HepG2 (cell line): ENCODE measurements around the gene GZF1. TPM values are rescaled to one million over a fixed set of nuclear protein-coding genes. Genes with fewer than 3 reads are reported as not detected.

Source experiments
- ATAC-seq: fragments of 200-7000 bp; cut with Tn5 transposase; 3 replicates; pipeline ENCODE4 v1.9.1; 2020; ENCODE audit warnings: mild to moderate bottlenecking, moderate library complexity
- BruUV-seq: library from RNA; stranded (reverse); fragments of 400-500 nt; replicated peaks from 2 replicates; lab custom pipeline; 2021; lab: Mats Ljungman, UMichigan
- CTCF ChIA-PET: fragments of 300-600 bp; formaldehyde crosslinking; extraction: SDS; loops from one replicate; lab custom pipeline; 2021; ENCODE audit warnings: low total read pairs, inconsistent platforms, low intra/inter-chr PET ratio; lab: Yijun Ruan, JAX
- POLR2A ChIA-PET: fragments of 350-600 bp; sonication (Branson Sonifier 250); formaldehyde crosslinking; loops from one replicate; lab custom pipeline; 2020; ENCODE audit warnings: antibody characterized with exemption, inconsistent platforms; lab: Yijun Ruan, JAX
- DNase-seq: peaks from one replicate; pipeline ENCODE4 v3.0.0-alpha.2; 2015; ENCODE audit warnings: low spot score
- FAIRE-seq: peaks from 3 replicates; lab custom pipeline; 2011; peaks lifted over from hg19 to GRCh38; lab: Jason Lieb, UNC
- H2AFZ ChIP-seq: one replicate; pipeline ENCODE4 v1.6.1; 2011; ENCODE audit warnings: low read length, inconsistent platforms
- H3K27ac ChIP-seq: fragments of 300-600 bp; 3 replicates; pipeline ENCODE4 v1.8.0; 2011; ENCODE audit warnings: mixed run types, mild to moderate bottlenecking, mixed read lengths, low read length, inconsistent platforms; ENCODE audit not compliant: insufficient read depth; ENCODE audit errors: extremely low read length
- H3K27me3 ChIP-seq, 2 experiments: fragments of 200-600 bp in 1 of 2; 2 replicates in 1 of 2; 3 replicates in 1 of 2; pipeline versions ENCODE4 v1.6.0 to v1.8.0; 2011; ENCODE audit warnings: low read length in 2 of 2, mild to moderate bottlenecking in 2 of 2, moderate library complexity in 2 of 2, inconsistent platforms in 1 of 2; ENCODE audit not compliant: insufficient read depth in 2 of 2, control insufficient read depth in 1 of 2
- H3K36me3 ChIP-seq, 2 experiments: fragments of 200-600 bp in 1 of 2; replicated peaks in 1 of 2; 2 replicates in 1 of 2; 3 replicates in 1 of 2; pipeline versions ENCODE4 v1.5.1 to v1.8.0; 2011; ENCODE audit warnings: low read length in 2 of 2, inconsistent platforms in 1 of 2; ENCODE audit not compliant: insufficient read depth in 2 of 2, control insufficient read depth in 1 of 2
- H3K4me1 ChIP-seq: 2 replicates; pipeline ENCODE4 v1.5.1; 2012; ENCODE audit warnings: low read length, inconsistent platforms; ENCODE audit not compliant: insufficient read depth
- H3K4me2 ChIP-seq: 2 replicates; pipeline ENCODE4 v1.6.0; 2011; ENCODE audit warnings: low read depth, low read length, inconsistent platforms
- H3K4me3 ChIP-seq, 3 experiments: fragments of 200-600 bp in 1 of 3; sonication (generic), shearing (Covaris generic) in 1 of 3; replicated peaks in 1 of 3; 2 replicates each; pipeline ENCODE4 v1.5.1; 2011 to 2016; ENCODE audit warnings: low read length in 3 of 3, inconsistent platforms in 2 of 3, low read depth in 2 of 3, mild to moderate bottlenecking in 2 of 3, control low read depth in 1 of 3, mixed read lengths in 1 of 3; ENCODE audit not compliant: insufficient read depth in 1 of 3
- H3K79me2 ChIP-seq: one replicate; pipeline ENCODE4 v1.6.1; 2011; ENCODE audit warnings: low read length, inconsistent platforms; ENCODE audit not compliant: insufficient read depth
- H3K9ac ChIP-seq: 2 replicates; pipeline ENCODE4 v1.6.0; 2011; ENCODE audit warnings: mild to moderate bottlenecking, low read depth, low read length, inconsistent platforms; ENCODE audit not compliant: insufficient read depth
- H3K9me3 ChIP-seq: 2 replicates; pipeline ENCODE4 v1.5.1; 2012; ENCODE audit warnings: mild to moderate bottlenecking, low read length
- H4K20me1 ChIP-seq: 2 replicates; pipeline ENCODE4 v1.6.0; 2011; ENCODE audit warnings: inconsistent platforms, mild to moderate bottlenecking, low read length, moderate library complexity; ENCODE audit not compliant: insufficient read depth
- CHD4 ChIP-seq: fragments of 200-600 bp; sonication (generic); IDR thresholded peaks from 2 replicates; pipeline ENCODE4 v1.7.0; 2017; ENCODE audit warnings: mild to moderate bottlenecking, low read length, borderline replicate concordance
- RARG ChIP-seq: sonication (generic); formaldehyde crosslinking; IDR thresholded peaks from 2 replicates; pipeline ENCODE4 v1.4.0; 2020; ENCODE audit warnings: low read depth, mild to moderate bottlenecking, missing genetic modification reagents
- SAP130 ChIP-seq: IDR thresholded peaks from 2 replicates; pipeline ENCODE4 v1.6.1; 2016; ENCODE audit warnings: low read depth
- SPEN ChIP-seq: sonication (generic); formaldehyde crosslinking; IDR thresholded peaks from 2 replicates; pipeline ENCODE4 v1.5.1; 2020; ENCODE audit warnings: low read depth, mild to moderate bottlenecking, missing genetic modification reagents
- ZNF577 ChIP-seq: sonication (generic); formaldehyde crosslinking; IDR thresholded peaks from 2 replicates; pipeline ENCODE4 v1.4.0; 2020; ENCODE audit warnings: mild to moderate bottlenecking, low read depth, missing genetic modification reagents, borderline replicate concordance
- ZNF616 ChIP-seq: sonication (generic); formaldehyde crosslinking; IDR thresholded peaks from 2 replicates; pipeline ENCODE4 v1.5.0; 2020; ENCODE audit warnings: low read depth, mild to moderate bottlenecking, missing genetic modification reagents
- whole genome bisulfite sequencing: methylation state at CpG from one replicate; pipeline ENCODE4 v1.1.6; 2017; ENCODE audit warnings: low lambda C conversion rate; 5-methylcytosine and 5-hydroxymethylcytosine counted together
- in situ Hi-C: cut with HindIII; loops from 2 replicates; pipeline ENCODE4 v1.10.0; 2017; ENCODE audit warnings: low pct_unique_long_range_greater_than_20kb; ENCODE audit not compliant: extremely low pct_ligation_motif_present
- intact Hi-C: fragments of 100-400 bp; cut with micrococcal nuclease; formaldehyde crosslinking; loops from one replicate; pipeline ENCODE4 v1.10.0; 2022; ENCODE audit not compliant: unreplicated experiment
- polyA plus RNA-seq, 8 experiments: library from polyadenylated mRNA; depleted of rRNA in 3 of 8; stranded (reverse) in 7 of 8; unstranded in 1 of 8; fragments of >200 nt; fragmentation: Illumina TruSeq in 4 of 8; extraction: Trizol in 4 of 8; gene quantifications; 2 replicates each; pipeline versions ENCODE4 v1.2.1 to v1.2.3, GENCODE V29; 2011 to 2016; ENCODE audit warnings: low read depth in 4 of 8, missing spikeins in 1 of 8, mixed read lengths in 1 of 8; ENCODE audit not compliant: insufficient read depth in 1 of 8
- total RNA-seq, 5 experiments: library from RNA; depleted of rRNA; stranded (reverse); fragments of >200 nt; fragmentation: Illumina TruSeq; extraction: Trizol; gene quantifications; 2 replicates each; pipeline ENCODE4 v1.2.3, GENCODE V29; 2016; ENCODE audit warnings: low read depth in 1 of 5
- TF ChIP-seq, protein P1 (sequence below): sonication (generic); formaldehyde crosslinking; IDR thresholded peaks from 2 replicates; pipeline ENCODE4 v1.4.0; 2020; ENCODE audit warnings: missing genetic modification reagents
- TF ChIP-seq, protein P2 (sequence below): fragments of 450-650 bp; IDR thresholded peaks from 2 replicates; pipeline ENCODE4 v1.6.1; 2017
- TF ChIP-seq, protein P3 (sequence below), 2 experiments: sonication (generic) in 1 of 2; formaldehyde crosslinking in 1 of 2; IDR thresholded peaks; 2 replicates each; pipeline versions ENCODE4 v1.6.1 to v1.9.0; 2014 to 2022; ENCODE audit warnings: antibody characterized with exemption in 1 of 2, borderline replicate concordance in 1 of 2, inconsistent platforms in 1 of 2, low read depth in 1 of 2, missing genetic modification reagents in 1 of 2
- TF ChIP-seq, protein P4 (sequence below): sonication (generic); formaldehyde crosslinking; IDR thresholded peaks from 2 replicates; pipeline ENCODE4 v1.4.0; 2020; ENCODE audit warnings: missing genetic modification reagents
- TF ChIP-seq, protein P5 (sequence below): sonication (generic); formaldehyde crosslinking; IDR thresholded peaks from 2 replicates; pipeline ENCODE4 v1.9.0; 2021; ENCODE audit warnings: missing genetic modification reagents, mild to moderate bottlenecking, borderline replicate concordance

The GZF1 gene
- total and polyA plus RNA-seq, 2 of the 13 experiments (the other 11 are each of a cell fraction or from before 2014, with no cell fraction given), result 16.9 to 26.0 TPM

DNA sequence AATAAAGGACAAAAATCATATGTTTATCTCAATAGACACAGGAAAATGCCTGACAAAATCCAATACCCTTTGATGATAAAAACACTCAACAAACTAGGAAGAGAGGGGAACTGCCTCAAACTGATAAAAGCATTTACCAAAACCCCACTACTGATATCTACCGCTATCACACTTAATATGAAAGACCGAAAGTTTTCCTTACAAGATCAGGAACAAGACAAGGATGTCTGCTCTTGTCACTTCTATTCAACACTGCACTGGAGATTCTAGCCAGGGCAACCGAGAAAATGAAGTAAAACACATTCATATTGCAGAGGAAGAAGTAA lies 25.1 kb downstream of the GZF1 start:
- in situ Hi-C loops, result no loop called here
- H3K9ac ChIP-seq, result no peak overlapping the region
- H3K27me3 ChIP-seq, result no peaks in the 10 kb centered on the region
- H3K9me3 ChIP-seq, result no peaks in the 10 kb centered on the region
- H4K20me1 ChIP-seq, result no peaks in the 10 kb centered on the region
- 94% methylated on average over 3 of the region's 3 CpGs for WGBS
- ATAC-seq (no peak), FAIRE-seq (no peak), DNase-seq (no peak)
- peak overlapping the region in 1 of 3 experiments; percentile 32; a peak in 1 of 6 replicates for H3K4me3 ChIP-seq
- intact Hi-C loops, result no loop called here
- H3K4me2 ChIP-seq, result peak overlapping the region; percentile 69
- peaks cover 26% of the 10 kb centered on the region for H3K4me1 ChIP-seq
- CTCF ChIA-PET, result no interaction called here
- no TSS peak for BruUV-seq
- peak overlapping the region; percentile 10 for H3K27ac ChIP-seq
- H3K36me3 ChIP-seq, result peaks cover 18 to 65% of the 10 kb centered on the region in 2 experiments
- TF ChIP-seq CHD4 (0 out of 2 replicates have a peak, but pooled peaks have one; percentile 1), RARG (CRISPR knock-in tag) (no peak), ZNF577 (CRISPR knock-in tag) (0 out of 2 replicates have a peak, but pooled peaks have one; percentile 39), SAP130 (CRISPR knock-in tag) (no peak), ZNF616 (no peak), SPEN (CRISPR knock-in tag) (no peak)
- TF ChIP-seq, protein P1, sequence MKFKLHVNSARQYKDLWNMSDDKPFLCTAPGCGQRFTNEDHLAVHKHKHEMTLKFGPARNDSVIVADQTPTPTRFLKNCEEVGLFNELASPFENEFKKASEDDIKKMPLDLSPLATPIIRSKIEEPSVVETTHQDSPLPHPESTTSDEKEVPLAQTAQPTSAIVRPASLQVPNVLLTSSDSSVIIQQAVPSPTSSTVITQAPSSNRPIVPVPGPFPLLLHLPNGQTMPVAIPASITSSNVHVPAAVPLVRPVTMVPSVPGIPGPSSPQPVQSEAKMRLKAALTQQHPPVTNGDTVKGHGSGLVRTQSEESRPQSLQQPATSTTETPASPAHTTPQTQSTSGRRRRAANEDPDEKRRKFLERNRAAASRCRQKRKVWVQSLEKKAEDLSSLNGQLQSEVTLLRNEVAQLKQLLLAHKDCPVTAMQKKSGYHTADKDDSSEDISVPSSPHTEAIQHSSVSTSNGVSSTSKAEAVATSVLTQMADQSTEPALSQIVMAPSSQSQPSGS (CRISPR knock-in tag), result no peak
- TF ChIP-seq, protein P2, sequence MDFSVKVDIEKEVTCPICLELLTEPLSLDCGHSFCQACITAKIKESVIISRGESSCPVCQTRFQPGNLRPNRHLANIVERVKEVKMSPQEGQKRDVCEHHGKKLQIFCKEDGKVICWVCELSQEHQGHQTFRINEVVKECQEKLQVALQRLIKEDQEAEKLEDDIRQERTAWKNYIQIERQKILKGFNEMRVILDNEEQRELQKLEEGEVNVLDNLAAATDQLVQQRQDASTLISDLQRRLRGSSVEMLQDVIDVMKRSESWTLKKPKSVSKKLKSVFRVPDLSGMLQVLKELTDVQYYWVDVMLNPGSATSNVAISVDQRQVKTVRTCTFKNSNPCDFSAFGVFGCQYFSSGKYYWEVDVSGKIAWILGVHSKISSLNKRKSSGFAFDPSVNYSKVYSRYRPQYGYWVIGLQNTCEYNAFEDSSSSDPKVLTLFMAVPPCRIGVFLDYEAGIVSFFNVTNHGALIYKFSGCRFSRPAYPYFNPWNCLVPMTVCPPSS, result no peak
- TF ChIP-seq, protein P3, sequence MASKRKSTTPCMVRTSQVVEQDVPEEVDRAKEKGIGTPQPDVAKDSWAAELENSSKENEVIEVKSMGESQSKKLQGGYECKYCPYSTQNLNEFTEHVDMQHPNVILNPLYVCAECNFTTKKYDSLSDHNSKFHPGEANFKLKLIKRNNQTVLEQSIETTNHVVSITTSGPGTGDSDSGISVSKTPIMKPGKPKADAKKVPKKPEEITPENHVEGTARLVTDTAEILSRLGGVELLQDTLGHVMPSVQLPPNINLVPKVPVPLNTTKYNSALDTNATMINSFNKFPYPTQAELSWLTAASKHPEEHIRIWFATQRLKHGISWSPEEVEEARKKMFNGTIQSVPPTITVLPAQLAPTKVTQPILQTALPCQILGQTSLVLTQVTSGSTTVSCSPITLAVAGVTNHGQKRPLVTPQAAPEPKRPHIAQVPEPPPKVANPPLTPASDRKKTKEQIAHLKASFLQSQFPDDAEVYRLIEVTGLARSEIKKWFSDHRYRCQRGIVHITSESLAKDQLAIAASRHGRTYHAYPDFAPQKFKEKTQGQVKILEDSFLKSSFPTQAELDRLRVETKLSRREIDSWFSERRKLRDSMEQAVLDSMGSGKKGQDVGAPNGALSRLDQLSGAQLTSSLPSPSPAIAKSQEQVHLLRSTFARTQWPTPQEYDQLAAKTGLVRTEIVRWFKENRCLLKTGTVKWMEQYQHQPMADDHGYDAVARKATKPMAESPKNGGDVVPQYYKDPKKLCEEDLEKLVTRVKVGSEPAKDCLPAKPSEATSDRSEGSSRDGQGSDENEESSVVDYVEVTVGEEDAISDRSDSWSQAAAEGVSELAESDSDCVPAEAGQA (IDR thresholded peaks at IDR 0.05; ENCODE audit: low read depth), result no peak
- TF ChIP-seq, protein P3 (CRISPR knock-in tag; IDR thresholded peaks at IDR 0.05; ENCODE audit: borderline replicate concordance), result no peak
- TF ChIP-seq, protein P4, sequence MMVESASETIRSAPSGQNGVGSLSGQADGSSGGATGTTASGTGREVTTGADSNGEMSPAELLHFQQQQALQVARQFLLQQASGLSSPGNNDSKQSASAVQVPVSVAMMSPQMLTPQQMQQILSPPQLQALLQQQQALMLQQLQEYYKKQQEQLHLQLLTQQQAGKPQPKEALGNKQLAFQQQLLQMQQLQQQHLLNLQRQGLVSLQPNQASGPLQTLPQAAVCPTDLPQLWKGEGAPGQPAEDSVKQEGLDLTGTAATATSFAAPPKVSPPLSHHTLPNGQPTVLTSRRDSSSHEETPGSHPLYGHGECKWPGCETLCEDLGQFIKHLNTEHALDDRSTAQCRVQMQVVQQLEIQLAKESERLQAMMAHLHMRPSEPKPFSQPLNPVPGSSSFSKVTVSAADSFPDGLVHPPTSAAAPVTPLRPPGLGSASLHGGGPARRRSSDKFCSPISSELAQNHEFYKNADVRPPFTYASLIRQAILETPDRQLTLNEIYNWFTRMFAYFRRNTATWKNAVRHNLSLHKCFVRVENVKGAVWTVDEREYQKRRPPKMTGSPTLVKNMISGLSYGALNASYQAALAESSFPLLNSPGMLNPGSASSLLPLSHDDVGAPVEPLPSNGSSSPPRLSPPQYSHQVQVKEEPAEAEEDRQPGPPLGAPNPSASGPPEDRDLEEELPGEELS, result no peak
- TF ChIP-seq, protein P5, sequence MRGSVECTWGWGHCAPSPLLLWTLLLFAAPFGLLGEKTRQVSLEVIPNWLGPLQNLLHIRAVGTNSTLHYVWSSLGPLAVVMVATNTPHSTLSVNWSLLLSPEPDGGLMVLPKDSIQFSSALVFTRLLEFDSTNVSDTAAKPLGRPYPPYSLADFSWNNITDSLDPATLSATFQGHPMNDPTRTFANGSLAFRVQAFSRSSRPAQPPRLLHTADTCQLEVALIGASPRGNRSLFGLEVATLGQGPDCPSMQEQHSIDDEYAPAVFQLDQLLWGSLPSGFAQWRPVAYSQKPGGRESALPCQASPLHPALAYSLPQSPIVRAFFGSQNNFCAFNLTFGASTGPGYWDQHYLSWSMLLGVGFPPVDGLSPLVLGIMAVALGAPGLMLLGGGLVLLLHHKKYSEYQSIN (CRISPR knock-in tag), result no peak
- TF ChIP-seq, all 625 proteins: peak for 2
- Histone ChIP-seq H2AFZ (no peak overlapping the region), H3K79me2 (peaks cover 20% of the 10 kb centered on the region)
- POLR2A ChIA-PET, result interaction anchor here (1.0 to 1.6 kb wide), 6 partner anchors 17 to 37 kb away, joined by 3 to 12 read pairs (median 5); partner anchors contain the start of genes GZF1, NAPB and NXT1
